Nucleus accumbens (tissue), 56 donors: ENCODE results near the gene ATAD1.

Experiments used
- DNase-seq, 56 donors: peaks; one replicate each; lab custom pipeline; 2025; lab: John Stamatoyannopoulos, UW

The ATAD1 gene

GRCh38 chr10:87722716-87723115 is 95.3 kb downstream of the ATAD1 start:
- DNase-seq: no peak

GRCh38 chr10:87721781-87722180 is 96.2 kb downstream of the ATAD1 start:
- DNase-seq: no peak

DNA sequence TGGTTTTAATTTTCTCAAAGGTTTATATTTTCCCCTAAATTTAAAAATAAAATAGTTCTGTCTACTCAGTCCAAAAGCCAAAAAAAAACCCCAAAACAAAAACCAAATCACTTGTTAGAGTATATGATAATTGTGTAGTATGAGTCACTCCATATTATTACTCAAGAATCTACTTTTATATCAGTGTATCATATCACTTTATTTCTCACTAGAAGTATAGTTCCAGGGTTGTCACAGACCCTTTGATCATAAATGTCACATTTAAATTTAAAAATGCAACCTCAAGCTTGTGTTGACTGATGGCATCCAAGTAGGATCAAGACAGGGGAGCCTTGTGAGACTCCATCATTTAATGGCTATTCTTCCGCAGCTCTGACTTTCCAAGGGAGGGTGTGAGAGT is 97.4 kb downstream of the ATAD1 start:
- DNase-seq: no peak

- DNase-seq: no peak
Measured at GRCh38 chr10:87716348-87716670, 101.7 kb downstream of the ATAD1 start.

DNA sequence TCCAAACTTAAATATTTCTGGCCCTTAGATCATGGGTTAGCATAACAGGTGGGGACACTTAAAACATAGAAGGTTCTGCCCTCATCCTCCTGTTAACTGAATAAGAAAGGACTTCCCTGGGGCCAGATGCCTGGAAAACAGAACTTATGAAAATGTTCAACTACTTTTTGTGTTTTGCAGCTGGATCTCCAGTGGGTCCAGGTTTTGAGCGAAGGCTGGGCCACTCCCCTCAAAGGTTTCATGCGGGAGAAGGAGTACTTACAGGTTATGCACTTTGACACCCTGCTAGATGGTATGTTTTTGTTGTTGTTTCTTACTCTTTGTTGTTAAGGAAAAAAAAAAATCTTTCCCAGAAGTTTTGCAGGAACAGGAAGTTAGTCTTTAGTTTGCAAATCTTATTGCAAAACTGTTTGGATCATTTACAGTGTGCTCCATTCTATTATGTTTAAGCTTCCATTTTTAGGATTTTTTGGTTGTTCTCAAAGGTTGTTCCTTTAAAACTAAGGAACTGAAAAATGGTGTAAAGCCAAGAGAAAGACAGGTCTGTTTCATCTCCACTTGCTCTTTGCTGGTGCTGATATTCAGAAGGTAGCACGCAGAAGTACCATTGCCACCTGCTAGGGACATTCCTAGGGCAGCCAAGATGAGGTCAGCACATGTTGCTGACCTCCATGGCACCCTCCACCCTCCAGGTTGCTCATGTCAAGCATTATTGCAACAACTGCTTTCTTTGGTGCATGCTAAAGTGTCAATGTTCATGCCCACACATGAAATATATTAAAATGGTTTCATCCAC is 102.3 kb downstream of the ATAD1 start:
- DNase-seq: no peak

GRCh38 chr10:87713707-87714106 is 104.3 kb downstream of the ATAD1 start:
- no peak for DNase-seq

DNA sequence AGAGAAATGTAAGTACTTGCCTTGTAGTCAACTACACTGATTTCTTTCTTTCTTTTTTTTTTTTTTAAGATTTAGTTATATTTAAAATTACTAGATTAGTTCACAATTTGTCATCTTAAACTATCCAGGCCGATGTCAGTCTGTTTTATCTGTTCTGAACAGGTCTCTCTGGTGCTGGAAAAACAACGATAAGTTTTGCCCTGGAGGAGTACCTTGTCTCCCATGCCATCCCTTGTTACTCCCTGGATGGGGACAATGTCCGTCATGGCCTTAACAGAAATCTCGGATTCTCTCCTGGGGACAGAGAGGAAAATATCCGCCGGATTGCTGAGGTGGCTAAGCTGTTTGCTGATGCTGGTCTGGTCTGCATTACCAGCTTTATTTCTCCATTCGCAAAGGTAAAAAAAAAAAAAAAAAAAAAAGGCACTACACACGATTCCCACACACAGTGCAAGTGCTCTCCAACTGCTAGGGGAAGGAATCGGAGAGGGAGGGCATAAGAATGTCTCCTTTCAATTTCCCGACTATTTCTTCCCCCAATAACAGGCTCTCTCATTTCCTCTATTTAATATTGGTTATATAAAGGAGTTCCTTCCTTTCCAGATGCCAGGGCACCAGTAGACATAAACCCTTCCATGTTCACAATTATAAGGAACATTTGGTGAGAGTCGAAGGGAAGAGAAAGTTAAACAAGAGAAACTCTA is 105.0 kb downstream of the ATAD1 start:
- DNase-seq: no peak

DNA sequence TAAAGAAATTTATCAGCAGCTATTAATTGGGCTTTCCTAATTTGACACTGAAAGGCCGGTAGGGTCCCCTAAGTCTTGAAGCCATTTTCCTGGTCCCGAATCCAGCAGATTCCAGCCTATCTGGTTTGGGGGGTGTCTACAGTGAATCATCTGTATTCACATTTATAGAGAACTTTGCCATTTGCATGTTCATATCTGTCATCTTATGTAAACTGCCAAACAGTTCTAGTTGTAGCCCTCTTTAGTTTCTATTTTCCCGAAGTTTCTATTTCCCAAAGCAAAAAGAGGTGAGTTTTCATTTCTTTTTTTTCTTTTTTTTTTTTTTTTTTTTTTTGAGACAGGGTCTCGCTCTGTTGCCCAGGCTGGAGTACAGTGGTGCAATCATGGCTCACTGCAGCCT is 110.8 kb downstream of the ATAD1 start:
- DNase-seq: no peak

DNA sequence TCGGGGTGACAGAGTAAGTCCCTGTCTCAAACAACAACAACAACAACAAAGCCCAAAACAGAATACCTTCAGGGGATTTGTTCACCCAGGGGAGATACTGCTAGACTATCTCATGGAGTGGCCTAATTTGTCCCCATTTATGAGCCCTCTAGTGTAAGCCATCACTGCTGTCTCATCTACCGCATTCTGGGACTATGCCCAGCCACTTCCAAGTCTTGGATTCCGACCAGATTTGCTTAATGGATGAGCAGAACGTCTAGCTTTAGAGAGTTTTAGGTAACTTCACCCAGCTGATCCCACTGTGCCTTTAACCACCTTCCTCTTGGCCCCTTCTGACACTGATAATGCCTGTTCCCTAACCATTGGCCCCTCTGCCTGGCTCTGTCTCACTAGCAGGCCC is 111.3 kb downstream of the ATAD1 start:
- no peak for DNase-seq

- DNase-seq: no peak
Measured at GRCh38 chr10:87705339-87705738, 112.7 kb downstream of the ATAD1 start.

DNA sequence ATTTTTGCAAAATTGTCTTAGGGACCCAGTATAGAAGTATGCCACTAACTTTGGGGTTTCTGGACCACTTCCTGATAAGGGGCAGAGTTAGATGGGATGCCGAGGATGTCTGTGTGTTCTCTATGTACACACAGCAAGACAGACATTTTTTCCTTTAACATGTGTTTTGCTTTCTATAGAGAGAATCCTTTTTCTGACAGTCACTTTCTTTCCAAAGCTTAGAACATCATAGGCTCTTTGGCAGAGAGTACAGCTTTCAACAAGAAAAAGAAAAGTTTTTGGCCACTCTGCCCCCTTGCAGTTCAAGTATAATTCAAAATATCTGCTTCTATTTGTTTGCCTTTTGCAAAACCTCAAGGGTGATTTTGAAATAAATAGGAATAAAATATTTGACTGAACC is 114.3 kb downstream of the ATAD1 start:
- no peak for DNase-seq

GRCh38 chr10:87702973-87703294 is 115.1 kb downstream of the ATAD1 start:
- no peak for DNase-seq

GRCh38 chr10:87702260-87702972 is 115.6 kb downstream of the ATAD1 start:
- DNase-seq: no peak
